HG03159 (cell line): ENCODE measurements around the gene GJA3.

Experiments used
- ATAC-seq: cut with Tn5 transposase; IDR thresholded peaks from one replicate; pipeline ENCODE4 v1.9.1; 2021; ENCODE audit warnings: mild to moderate bottlenecking, moderate library complexity; ENCODE audit not compliant: unreplicated experiment

The GJA3 gene

GRCh38 chr13:20130012-20130411, 30.8 kb downstream of the GJA3 start:
- ATAC-seq, result no peak

GRCh38 chr13:20129076-20129475, 31.8 kb downstream of the GJA3 start:
- ATAC-seq, result no peak

DNA sequence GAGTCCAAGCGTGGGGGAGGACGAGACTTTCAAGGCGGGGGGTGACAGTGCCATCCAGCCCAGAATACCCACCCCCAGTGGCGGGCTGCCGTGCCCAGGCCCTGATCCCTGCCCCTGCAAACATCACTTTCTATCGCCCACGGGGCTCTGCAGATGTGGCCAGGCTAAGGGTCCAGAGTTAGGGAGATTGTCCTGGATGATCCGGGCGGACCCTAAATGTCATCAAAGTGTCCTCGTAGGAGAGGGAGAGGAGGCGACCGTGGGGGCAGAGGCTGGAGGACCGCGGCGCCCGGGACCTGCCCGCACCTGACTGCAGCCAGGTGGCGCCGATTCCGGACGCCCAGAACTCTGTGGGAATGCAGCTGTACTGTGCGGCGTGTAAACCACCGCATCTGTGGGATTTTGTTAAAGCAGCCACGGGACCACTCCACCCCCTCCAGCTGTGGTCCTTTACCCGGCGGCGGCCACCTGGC, 32.4 kb downstream of the GJA3 start:
- ATAC-seq, result peak; percentile 25

DNA sequence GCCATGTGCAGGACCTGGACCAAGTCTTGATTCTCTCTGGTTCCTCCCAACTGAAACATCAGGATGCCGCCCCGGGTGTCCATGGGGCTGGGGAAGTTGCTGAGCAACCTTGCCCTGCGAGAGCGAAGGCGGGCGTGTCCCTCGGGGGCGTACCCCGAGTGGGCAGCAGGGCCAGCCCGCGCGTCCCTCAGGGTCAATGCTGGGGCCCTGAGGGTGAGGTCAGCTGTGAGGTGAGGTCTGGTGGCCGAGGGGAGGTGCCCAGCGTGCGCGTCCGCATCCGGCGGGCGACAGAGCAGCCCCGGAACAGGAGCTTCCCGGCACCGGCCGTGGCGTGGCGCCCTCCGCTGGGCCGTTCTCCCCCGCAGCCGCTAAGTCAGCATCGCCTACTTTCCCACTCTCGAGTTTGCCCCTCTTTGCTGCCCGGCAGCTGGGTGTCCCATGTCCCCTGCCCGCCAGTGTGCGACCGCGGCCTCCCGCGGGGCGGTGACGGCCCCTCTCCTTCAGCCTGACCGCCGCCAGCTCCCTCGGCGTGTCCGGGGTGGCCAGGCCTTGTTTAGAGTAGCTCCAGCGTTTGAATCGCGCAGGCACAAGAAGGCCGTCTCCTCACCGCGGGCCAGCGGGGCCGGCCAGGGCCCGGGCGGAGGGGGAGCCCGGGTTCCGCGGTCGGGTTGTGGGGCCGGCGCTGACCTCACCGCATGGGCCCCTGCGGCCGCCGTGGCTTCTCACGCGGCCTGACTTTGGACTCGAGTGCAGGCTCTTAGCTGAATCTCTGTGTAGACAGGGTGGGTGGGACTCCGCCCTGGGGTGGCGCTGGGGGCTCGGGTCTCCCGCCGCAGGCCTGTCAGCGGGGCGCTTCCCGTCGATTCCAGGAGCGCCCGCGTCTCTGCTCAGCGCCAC, 33.0 kb downstream of the GJA3 start:
- ATAC-seq, result peak; percentile 69

DNA sequence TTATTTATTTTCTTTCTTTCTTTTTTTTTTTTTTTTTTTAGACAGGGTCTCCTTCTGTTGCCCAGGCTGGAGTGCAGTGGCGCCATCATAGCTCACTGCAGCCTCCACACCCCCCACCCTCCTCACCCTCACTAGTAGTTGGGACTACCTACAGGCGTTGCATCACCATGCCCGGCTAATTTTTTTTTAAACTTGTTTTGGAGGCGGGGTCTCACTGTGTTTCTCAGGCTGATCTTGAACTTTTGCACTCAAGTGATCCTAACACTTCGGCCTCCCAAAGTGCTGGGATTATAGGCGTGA, 33.6 kb downstream of the GJA3 start:
- ATAC-seq, result peak; percentile 9

GRCh38 chr13:20126541-20127261, 34.2 kb downstream of the GJA3 start:
- no peak for ATAC-seq

- ATAC-seq, result no peak
Measured at GRCh38 chr13:20125783-20126165, 35.1 kb downstream of the GJA3 start.

DNA sequence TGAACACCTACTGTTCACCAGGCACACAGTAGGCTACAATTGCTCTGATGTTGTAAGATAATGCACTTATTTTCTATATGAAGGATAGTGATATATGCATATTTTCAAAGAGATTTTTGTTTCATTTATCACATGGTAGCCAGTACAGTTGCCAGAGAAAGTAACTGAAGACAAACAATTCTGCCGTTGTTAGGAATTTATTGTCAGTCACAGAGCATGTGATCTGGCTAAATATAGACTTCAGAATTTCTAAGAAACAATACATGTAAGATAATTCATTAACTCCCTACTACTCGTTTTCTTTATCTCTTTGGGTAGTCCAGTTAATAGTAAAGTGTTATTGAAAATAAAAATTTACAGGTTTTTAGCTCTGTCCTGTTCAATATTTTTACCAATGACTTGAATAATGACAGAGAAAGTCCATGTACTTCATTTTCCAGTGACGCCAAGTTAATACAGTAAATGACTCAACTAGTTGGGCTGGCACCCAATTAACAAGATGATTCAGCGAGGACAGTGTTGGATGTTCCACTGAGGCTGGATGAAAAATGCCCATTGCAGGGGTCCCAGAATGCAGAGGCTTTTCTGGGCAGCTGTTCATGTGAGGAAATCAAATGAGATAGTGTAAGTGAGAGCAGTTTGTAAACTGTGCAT, 35.6 kb downstream of the GJA3 start:
- no peak for ATAC-seq

DNA sequence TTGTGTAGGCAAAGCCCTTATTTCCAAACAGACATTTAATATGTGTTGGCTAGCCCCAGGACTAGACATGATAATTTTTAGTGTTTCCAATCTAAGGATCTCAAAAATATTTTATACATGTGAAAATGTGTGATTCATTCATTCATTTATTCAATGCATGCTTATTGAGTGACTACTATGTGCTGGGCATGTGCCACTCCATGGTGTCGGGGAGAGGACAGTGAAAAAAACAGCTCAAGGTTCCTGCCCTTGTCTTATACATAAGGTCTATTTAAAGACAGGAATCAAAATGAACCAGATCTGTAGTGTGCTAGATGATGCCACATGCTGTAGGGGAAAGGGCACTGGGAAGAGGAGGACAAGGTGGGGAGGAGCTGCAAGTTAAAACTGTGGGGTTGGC, 36.5 kb downstream of the GJA3 start:
- no peak for ATAC-seq

DNA sequence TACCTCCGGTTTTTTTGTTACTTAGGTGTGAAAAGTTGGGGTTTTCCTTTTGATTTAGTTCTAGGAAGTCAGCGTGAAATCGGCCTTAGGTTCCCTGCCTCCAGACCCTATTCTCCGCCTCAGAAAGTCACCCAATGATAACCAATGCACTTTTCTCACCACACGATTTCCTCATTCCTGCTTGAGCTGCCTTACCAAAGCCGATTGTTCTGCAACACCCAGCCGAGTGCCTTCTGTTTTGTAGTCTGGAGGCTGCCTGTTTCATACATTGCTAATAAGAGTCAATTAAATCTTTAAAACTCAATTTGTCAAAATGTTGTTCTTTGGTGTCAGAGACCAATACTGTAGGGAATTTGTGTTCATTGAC, 39.7 kb downstream of the GJA3 start:
- no peak for ATAC-seq

GRCh38 chr13:20119960-20120359, 40.9 kb downstream of the GJA3 start:
- no peak for ATAC-seq

DNA sequence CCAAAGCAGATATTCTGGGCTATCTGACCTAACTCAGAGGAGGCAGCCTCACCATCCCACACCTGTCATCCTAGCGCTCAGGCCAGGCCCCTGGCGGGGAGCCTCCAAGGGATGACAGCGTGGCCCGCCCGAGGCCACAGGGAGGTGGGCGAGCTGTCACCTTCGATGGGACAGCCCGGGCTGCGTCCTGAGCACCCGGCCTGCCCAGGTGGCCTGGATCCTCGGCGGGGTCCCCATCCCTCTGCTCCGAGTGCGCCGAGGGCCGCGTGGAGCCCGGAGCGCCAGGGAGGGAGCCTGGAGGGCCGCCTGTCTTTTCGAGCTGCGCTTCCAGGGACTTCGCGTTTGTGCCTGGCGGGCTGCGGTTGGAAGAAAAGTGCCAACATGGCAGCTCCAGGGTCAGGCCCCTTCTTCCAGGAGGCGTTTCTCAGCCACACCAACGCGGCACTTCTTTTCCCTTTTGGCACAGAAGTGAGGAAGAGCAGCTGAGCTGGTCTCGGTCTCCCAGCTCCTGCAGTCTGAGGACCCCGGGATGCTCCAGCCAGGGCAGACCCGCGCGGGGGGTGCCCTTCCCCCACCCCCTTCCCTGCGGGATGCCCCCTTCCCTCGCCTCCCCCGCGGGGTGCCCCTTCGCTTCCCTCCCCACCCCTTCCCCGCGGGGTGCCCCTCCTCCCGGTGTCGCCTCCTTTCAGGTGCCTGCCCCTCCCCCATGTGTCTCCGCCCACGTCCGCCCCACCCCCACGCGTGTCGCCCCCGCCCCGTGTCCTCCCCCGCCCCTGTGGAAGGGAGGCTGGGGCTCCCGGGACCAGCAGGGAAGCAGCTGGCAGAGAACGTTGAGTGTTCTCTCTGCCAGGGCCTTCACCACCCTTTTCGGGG, 42.3 kb downstream of the GJA3 start:
- peak; percentile 15 for ATAC-seq

DNA sequence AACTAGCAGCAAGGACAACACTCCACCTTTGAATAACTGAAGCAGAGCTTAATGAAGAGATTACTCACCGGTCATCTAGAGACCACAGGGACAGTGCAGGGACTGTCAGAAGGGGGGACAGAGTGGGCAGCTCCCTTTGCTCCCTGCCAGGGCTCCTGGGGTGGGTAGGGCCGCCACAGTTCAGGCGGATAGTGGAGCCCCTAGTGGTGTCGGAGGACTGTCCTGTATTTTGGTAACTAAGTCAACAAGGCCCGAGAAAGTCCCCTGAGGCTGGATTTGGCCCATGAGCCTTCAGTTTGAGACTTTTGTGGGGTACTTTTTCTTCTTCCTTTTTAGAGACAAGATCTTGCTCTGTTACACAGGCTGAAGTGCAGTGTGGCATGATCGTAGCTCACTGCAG, 44.6 kb downstream of the GJA3 start:
- ATAC-seq, result no peak

DNA sequence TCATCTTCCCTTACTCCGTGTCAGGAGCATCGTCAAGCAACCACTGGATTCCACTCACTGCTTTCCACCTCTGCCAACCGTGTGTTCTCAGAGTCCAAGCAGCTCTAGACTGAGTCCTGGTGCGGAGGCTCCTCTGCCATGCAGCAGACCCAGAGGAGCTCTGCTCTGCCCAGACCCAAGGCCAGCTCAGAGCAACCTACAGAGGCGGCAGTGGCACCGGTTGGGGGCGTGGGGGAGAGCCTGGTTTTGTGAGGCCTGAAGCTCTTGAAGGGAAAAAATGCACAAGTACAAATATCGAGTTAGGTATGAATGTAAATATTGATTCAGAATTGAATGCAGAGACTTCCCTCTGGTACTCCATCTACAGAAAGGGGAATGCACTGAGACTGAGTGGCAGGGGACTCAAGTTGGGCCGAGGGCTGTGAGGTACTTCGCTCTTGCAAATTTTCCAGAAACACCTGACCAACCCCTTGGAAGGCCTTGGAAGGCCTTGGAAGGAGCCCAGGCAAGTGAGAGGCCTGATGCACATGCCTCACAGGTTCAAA, 46.7 kb downstream of the GJA3 start:
- ATAC-seq, result no peak

GRCh38 chr13:20109037-20109436, 51.8 kb downstream of the GJA3 start:
- no peak for ATAC-seq

DNA sequence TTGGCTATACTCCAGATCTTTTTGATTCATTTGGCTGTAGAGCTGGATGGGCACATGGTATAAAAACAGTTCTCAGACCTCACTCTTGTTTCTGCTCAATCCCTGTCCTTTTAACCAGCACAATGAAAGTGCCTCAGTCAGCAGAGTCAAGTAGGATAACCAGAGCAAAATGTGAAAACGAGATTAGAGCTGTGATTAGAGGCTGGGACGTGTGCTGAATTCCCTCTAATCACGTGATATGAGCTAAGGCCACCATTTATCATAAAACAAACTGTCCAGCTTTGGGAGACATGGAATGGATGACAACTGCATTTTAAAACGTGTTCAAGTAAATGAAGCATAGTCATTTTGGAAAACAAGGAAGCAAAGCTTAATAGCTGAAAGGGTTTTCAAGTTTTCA, 54.1 kb downstream of the GJA3 start:
- ATAC-seq, result no peak

GRCh38 chr13:20105161-20105689, 55.6 kb downstream of the GJA3 start:
- ATAC-seq, result no peak

GRCh38 chr13:20102525-20103180, 58.2 kb downstream of the GJA3 start:
- no peak for ATAC-seq

DNA sequence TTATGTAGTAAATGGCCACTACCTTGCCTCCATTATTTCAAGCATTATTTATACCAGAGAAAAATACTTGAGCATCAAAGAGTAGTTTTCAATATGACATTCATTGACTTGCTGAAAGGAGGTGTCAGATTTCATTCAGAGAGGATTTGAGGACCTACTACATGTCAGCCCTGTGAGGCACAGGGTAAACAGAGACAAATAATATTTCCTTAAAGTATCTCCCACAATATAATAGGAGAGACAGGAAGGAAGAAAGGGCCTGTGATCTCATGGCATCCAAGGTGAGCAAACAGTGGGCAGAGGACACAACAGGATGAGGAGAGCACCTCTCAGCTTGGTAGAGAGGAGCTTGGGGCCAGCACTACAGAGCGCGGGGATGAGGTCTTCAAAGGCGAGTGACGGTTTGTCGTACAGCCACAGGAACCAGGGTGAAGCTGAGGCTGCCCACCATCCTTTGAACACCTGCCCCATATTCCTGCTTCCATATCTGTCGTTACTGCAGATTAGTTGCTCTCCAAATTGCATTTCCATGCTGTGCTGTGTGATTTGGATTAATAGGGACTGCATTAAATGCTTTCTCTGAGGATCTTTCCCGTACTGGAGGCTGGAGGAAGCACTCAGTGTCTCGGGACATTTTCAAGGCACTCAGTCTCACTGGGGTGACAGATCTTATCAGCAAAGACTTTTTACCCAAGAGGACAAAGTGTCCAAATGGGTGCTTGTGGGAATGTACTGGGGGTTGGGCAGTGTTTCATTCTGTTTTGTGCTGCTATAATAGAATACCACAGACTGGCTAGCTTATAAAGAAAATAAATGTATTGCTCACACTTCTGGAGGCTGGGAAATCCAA, 59.2 kb downstream of the GJA3 start:
- no peak for ATAC-seq
